Stimulated activated CD4-positive, alpha-beta T cell treated with anti-CD3 and anti-CD28 coated beads, Interleukin-15, amount 100 ng/mL, for 24 hours (primary cell): ENCODE measurements around the gene FGD4.

Experiments
- DNase-seq: peaks from one replicate; pipeline ENCODE4 v3.0.0-alpha.2; 2020

Gene FGD4

DNA sequence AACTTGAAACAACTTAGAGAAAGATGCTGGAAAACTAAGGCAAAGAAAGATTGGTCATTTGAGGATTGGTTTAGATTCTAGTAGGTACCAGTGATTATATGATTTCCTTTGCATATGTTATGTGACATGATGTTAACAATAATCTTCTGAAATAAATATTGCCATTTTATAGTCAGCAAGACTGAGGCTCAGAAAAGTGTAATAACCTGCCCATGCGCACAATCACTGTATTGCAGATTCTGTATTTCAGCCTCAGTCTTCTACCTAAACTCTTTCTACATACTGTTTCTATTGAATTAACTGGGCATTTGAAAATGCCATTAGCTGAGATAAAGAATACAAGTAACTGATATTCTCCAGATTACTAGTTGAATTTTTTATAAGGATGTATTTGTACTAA is 61.3 kb downstream of the FGD4 start:
- no peak for DNase-seq

DNA sequence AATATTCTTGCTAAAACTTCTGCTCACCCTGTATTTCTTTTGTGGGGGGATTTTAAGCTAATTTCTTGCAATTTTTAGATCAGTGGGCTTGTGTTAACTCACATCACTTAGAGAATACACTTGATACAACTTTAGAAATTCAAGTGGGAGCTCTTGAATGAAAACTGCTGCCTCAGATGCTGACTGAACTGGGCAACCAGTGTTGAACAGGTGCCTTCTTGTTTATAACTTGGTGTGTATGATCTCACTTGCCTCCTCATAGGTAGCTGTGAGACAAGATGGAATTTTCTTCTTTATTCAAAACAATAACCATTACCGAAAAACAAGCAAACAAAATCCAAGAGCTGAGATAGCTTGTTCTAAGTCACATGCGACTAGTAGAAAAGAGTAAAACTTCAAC is 63.5 kb downstream of the FGD4 start:
- no peak for DNase-seq

DNA sequence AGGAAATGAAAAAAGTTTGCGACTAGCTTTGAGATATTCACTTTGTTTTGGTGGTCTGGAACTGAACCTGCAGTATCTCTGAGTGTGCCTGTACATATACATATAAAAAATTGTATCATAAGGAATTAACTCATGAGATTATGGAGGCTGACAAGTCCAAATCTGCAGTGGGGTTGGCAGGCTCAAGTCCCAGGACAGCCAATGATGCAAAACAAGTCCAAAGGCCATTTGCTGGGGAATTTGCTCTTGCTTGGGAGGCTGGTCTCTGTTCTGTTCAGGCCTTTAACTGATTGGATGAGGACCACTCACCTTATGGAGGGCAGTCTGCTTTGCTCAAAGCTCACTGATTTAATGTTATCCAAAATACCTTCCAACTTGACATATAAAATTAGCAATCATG is 66.8 kb downstream of the FGD4 start:
- no peak for DNase-seq

DNA sequence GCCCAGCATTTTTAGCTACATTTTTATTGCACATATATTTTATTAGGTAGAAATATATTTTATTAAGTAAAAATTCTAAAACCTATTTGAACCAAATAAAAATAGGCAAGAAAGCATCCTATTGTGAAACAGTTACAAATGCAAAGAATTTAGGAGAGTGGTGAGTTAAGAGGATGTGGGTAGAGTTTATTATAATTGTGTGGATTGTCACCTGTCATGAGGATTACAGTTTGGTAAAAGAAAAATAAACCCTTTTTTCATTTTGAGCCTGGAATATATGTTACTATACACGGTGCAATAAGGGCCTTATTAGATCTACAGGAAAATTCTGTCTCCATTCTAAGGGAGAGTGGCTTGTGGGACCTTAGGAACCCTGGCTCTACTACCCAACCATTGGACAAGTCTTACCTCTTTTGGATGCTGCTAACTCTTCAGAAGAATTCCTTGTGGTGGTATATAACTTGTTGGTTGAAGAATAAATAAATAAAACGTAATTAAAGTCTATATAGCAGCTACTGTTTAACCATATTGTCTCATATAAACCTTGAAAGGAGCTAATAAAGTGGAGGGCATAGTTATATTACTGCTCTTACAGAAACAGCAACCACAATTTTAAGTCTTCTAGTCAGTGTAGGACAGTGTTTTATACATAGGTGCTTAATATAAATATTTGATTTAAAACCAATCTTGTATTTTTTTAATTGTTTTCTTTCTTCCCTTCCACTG is 67.8 kb downstream of the FGD4 start:
- DNase-seq: no peak

DNA sequence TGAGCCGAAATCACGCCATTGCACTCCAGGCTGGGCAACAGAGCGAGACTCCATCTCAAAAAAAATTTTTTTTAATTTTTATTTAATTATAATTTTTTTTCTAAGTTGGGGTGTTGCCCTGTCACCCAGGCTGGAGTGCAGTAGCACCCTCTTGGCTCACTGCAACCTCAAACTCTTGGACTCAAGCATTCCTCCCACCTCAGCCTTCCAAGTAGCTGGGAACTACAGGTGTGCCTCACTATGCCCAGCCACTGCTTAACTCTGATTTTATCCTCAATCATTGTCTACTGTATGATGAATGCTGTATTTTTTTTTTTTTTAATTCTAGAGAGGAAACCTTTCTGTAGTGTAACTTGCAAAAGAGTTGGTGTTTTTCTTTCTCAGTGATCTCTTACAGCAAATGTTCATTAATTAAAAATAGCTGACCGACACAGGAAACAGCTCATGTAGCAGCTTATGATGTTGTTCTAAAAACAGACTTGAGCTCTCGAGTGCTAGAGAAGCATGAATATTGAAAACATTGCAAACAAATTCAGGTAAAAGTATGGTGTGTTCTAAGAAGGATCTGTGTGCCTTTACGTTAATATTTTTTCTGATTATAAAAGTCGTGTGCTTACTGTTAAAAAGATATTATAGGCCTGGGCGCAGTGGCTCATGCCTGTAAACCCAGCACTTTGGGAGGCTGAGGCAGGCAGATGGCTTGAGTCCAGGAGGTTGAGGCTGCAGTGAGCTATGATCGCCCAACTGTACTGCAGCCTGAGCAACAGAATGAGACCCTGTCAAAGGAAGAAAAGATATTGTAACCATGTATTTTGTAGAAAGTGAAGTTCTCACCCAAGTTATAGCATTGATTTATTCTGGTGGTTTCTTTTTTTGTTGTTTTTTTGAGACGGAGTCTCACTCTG is 68.9 kb downstream of the FGD4 start:
- no peak for DNase-seq

DNA sequence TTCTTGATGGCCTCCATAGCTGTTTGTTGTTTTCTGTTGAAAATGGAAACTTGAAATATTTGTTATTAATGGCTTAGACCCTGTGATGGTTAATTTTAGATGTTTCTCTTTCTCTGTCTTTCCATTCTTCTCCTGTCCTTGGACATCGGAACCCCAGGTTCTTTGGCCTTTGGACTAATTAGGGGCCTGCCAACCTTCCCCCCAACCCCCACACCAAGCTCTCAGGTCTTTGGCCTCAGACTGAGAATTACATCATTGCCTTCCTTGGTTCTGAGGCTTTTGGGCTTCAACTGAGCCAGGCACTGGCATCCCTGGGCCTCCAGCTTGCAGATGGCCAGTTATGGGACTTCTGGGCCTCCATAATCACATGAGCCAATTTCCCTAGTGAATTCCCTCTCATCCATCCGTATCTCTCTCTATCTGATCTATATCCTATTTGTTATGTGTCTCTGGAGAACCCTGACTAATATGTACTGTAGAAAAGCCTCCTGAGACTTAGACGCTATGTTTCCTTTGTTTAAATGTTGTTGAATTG is 71.6 kb downstream of the FGD4 start:
- no peak for DNase-seq

DNA sequence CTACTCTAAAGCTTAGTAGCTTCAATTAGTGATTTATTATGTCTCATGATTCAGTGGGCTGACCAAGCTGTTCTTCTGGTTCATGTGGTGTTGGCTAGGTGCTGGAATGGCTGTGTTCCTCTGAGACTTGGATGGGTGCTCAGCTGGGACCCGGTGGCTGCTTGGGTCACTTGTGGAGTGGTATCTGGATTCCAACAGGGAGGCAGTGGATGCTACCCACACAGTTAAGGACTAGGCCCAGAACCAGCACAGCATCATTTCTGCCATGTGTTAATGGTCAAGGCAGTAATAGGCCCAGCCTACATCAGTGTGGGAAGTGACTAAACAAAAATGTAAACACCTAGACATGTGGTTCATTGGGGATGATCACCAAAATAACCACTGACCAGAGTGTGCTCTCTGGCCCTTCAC is 72.2 kb downstream of the FGD4 start:
- no peak for DNase-seq

DNA sequence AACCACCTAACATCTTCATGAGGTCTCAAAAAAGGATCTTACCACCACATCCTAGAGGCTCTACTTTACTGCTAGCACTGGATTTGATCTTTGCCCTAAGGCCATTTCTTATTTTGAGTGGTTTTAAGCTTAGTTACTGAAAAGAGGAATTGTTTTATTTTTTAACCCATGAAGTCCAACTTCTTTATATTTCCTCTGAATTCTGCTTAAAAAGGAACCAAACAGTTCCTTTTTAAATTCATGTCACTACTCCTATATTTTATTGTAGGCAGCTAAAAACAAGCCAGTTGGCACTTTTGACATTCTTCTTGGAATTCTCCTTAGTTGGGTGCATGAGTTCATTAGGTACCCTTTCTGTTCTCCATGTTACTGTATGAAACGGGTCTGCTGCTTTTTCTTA is 76.4 kb downstream of the FGD4 start:
- DNase-seq: no peak

DNA sequence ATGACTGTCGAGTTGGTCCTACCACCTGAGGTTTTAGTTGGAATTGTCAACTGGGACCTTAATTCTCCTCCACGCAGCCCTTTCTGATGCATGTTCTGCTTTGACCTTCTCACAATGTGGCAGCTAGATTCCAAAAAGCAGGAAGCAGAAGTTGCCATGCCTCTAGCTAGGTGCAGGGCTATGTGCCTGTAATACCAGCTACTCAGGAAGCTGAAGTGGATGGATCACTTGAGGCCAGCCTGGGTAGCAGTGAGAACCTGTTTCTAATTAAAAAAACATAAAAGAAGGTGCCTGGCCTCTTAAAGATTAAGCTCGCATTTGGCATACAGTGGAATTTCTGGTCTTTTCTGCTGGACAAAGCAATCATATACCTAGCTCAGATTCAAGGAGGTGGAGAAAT is 77.1 kb downstream of the FGD4 start:
- DNase-seq: no peak

DNA sequence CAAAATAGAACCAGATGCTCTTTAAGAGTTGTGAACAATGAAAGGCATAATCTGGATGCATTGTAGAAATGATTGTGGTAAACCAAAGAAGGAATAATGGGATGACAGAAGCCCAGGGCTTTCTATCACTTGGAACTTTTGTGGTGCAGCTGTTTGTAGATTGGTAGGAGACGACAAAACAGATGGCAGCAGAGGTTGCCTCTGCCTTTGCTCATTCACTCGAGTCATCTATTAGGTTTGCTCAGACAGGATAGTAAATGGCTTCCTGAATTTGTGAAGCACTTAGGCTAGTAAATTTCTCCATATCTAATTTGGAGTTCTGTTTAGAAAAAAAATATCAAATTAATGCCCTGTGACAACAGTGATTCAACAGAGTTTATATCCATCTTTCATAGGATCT is 78.4 kb downstream of the FGD4 start:
- DNase-seq: no peak

DNA sequence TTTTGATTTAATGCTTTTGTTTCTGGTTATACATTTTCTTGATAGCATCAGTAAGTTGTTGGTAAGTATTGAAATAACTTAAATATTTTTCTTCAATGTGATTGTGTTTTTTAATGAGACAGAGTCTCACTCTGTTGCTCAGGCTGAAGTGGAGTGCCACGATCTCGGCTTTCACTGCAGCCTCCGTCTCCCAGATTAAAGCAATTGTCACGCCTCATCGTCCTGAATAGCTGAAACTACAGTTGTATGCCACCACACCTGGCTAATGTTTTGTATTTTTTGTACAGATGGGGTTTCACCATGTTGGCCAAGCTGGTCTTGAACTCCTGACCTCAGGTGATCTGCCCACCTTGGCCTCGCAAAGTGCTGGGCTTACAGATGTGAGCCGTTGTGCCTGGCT is 78.8 kb downstream of the FGD4 start:
- no peak for DNase-seq

DNA sequence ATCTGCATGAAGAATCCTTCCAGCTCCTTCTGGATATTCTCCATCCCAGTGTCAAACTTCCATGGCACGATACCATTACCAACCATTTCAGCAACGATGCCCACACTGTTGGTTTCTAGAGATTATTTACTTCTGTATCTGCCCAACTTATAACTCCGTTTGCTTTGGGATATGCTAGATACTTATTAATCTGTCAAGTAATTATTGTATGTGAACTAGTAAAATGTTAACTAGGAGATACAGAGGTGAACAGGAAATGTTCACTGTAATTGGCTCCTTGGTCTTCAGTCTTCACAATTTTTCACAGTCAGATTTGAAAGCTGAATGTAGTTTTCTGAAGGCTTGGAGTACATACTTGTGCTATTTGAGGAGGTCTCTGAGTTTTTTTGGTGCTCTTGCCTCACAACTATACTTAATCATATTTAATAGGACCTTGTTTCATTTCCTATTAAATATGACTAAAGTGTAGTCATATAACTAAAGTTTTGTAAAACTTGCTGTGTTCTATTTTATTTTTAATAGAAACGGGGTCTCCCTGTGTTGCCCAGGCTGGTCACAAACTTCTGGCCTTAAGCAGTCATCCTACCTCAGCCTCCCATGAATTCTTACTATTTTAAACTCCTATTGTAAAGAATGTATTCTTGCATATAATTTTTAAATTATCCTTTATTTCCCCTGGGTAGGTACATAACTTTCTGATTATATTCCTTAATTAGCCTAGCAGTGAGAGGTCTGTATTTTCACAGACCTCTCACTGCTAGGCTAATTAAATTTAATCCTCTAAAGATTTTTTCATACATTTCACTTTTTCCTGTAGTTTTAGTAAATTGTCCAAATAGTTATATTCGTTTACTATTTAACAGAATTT is 79.7 kb downstream of the FGD4 start:
- DNase-seq: no peak

DNA sequence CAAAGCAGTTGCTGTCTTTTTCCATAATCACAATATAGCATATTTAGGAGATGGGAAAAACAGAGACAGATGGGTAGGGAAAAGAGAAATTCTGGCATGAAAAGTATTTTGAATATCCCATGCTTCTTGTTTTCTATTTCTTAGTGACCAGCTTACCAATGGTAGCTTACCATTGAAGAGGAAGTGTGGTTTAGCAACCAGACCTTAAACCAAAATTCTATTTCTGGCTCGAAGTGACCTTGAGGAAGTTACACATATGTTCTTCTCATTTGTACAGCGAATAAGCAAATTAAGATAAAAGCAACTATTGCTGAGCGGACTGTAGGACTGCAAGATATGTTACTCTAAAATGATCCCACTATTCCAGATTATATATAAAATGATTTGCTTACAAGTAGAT is 82.9 kb downstream of the FGD4 start:
- DNase-seq: no peak

DNA sequence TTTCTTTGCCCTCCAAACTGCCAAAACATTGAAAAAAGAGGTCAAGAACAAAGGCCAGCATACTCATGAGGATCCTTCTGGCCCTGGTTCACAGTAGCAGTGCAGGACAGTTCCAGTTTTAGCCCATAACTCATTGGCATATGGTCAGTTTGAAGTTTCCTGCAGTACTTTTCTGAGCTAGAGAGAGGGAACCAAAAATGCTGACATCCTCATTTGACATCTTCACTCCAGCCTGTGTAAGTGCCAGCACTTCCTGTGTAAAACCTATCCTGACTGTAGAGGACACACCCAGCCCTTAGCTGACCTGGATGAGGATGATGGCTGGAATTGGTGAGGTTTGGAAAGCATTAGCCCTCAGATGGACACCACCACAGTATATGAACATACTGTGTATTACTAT is 84.1 kb downstream of the FGD4 start:
- DNase-seq: no peak

DNA sequence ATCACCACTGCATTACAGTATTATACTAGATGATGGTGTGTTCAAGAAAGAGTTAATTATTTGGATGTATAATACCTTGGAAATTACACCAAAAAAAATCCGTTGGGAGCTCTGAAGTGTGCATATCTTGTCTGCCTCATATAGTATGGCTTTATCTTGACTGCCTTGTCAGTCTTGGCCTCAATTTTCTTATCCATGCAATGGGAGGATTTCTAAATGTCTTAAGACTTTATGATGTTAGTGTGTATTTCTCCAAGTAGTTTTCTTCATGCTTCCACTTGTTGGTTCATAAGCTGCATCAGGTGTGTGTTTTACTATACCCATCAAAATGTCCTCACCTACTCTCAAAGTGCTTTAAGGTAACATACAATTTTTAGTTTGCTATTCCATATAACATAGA is 84.6 kb downstream of the FGD4 start:
- DNase-seq: no peak

DNA sequence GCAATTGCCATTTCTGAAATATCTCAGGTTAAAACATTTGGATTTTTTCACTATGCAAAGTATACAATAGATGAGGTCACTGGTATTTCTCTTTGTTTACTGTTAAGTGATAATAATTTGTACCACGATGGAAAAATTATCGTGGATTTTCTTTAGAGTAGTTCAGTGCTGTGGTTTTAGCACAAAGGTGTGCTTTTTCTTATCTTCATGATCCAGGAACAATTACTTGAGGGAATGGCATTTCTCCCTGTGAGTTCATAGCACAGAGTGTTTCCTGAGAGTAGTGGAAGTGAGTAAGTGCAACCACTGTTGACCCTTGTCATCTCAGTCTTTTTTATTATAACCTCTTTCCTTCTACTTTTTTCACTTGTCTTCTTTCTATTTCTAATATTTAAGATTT is 86.8 kb downstream of the FGD4 start:
- no peak for DNase-seq

DNA sequence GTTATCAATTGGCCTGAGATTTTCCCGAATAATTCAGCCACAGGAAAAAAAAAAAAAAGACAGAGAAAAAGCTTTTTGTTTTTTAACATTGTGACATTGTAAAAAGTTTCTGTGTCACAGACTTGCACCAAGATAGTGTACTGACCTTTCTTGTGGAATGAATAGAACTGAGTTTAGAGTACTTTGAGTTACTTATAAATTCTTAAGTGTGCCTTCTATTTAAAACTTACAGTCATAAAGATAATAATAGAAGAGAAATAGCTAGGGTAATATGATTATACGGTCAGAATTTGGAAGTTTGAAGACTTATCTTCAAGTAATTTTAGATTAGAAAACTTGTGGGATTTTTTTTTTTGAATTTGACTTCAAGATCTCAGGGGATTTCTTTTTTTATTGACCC is 88.8 kb downstream of the FGD4 start:
- DNase-seq: no peak

DNA sequence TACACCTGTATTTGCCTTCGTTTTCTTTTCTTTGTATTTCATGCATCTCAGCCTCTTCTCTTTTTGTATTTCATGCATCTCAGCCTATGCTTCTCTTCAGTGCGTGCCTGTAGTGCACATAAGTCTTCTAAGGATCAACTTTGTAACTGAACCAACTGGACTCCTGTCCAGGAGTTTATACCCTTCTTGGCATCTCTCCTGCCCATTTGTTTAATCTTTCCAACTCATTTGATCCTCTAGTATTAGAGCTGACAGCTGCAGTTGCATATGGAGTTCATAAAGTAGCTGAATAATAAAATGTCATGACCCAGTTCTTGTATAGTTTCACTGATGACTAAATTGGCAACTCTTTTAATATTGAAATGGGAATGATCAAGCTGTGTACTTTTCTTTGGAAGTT is 89.7 kb downstream of the FGD4 start:
- DNase-seq: no peak

DNA sequence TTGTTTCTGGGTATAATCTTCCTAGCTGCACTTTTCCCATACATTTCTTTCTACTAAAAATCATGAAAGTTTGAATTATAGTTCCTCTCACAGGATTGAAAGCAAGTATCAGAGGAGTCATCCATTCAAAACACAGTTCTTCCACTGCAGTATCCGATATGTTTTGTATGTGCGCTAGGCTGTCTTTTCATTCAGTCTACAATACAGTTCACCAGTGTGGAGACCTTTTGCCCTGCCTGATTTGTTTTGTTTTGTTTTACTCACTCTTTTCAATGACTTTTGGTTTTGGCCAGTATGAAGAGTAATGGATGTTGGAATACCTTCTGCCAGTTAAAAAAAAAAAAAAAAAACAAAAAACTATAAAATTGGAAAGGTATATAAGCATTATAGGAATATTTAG is 91.4 kb downstream of the FGD4 start:
- no peak for DNase-seq

DNA sequence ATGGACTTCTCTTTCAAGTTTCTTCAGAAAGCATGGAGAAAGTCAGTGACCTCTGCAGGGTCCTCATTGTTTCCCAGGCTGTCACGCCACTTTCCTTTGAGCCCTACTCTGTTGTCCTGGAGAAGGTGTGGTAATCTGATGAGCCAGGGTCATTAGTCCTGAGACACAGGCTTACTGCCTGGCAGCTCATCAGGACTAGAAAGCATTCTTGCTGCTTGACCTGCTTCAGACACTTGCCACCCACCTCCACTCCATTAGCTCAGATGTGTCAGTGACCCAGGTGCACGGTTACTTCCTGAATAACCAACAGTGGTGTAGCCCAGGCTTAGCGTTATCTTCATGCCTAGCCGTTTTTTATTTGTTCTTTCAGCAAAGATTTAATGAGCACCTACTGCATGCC is 93.9 kb downstream of the FGD4 start:
- DNase-seq: no peak

DNA sequence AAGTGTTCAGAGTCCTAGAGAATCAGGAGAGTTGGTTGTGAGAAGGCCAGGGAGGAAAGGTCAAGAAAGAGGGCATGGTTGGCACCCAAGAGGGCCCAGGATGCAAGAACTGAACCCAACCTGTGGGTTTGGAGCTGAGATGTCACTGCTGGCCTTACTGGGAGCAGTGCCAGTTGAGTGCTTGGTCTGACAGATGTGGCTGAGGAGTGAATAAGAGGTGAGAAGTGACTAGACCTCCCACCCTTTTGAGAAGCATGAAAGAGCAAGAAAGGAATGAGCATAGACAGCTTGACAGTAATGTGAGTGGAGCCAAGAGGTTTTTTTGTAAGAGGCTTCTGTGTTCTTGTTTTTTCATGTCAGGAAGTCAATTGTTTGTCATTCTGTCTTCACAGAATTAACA is 95.3 kb downstream of the FGD4 start:
- DNase-seq: no peak

DNA sequence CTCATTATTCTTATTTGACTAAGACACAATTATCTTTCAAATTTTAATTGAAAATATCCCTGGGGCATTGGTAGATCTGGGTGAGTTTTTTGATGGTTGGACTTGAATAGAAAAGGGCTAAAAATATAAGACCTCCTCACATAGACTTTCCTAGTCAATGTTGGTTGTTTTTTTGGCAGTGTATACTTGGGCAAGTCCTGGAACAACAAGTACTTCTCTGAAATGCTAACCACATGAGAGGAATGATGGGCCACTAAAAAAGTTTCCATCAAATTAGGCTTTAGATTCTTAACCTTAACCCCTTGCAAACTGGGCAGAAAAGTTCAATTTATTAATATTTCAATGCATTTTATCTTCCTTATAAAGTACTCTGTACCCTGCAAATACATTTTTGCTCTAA is 97.6 kb downstream of the FGD4 start:
- no peak for DNase-seq

DNA sequence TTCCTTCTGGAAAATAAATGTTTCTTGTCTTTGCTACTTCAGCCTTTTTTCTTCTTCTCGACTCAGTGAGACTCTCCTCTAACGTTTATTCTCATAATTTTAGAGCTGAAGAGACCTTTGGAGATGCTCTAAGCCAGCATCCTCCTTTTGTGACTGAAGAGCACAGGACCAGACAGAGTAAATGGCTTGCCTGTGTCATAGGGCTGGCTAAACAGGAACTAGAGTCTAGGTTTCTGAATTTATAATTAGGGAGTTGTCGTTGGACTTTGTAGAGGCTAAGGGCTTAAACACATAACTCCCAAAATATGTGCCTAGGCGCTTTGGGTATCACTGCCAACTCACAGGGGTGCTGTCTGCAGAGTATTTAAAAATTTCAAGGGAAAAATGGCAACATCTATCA is 98.5 kb downstream of the FGD4 start:
- DNase-seq: no peak
